ENCODE data around the gene KANSL1.

DNA sequence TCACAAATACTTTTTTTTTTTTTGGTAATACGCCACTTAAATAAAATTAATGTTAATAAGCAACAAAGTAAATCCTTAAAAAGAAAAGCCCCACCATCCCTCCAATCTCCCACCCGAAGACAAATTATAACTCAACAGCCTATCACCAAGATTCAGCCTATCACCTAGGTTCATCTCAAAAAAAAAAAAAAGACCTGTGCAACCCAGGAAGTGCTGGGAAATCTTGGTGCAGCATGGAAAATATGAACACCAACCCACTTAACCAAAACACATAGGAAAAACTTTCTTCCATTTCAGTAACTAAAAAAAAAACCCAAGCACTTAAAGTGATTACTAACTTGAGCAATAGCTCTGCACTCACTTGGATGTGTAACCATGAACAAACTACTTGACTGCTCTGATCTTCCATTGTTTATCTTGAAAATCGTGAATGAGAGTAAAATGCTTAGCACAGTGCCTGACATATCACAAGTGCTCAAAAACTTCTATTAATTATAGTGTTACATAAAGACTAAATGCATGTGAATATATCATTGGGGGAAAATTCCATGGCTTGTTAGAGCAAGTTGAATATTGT is 103.8 kb downstream of the KANSL1 start:
- TF ChIP-seq, protein P1, sequence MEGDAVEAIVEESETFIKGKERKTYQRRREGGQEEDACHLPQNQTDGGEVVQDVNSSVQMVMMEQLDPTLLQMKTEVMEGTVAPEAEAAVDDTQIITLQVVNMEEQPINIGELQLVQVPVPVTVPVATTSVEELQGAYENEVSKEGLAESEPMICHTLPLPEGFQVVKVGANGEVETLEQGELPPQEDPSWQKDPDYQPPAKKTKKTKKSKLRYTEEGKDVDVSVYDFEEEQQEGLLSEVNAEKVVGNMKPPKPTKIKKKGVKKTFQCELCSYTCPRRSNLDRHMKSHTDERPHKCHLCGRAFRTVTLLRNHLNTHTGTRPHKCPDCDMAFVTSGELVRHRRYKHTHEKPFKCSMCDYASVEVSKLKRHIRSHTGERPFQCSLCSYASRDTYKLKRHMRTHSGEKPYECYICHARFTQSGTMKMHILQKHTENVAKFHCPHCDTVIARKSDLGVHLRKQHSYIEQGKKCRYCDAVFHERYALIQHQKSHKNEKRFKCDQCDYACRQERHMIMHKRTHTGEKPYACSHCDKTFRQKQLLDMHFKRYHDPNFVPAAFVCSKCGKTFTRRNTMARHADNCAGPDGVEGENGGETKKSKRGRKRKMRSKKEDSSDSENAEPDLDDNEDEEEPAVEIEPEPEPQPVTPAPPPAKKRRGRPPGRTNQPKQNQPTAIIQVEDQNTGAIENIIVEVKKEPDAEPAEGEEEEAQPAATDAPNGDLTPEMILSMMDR (IDR thresholded peaks at IDR 0.05): no peak
- TF ChIP-seq POLR2A (IDR thresholded peaks at IDR 0.05): no peak
